ENCODE data around the gene APC.

APC gene

GRCh38 chr5:112895682-112896081 is 158.0 kb downstream of the APC start:
- Histone ChIP-seq H4K20me1 (peaks cover 8 to 91% (median 34%) of the 10 kb centered on the region in 11 experiments; a peak in 16 of 22 replicates), H3K27ac (no peak overlapping the region), H3K4me3 (no peak overlapping the region), H3K9ac (no peak overlapping the region), H3K36me3 (peaks cover 88 to 100% (median 96%) of the 10 kb centered on the region in 11 experiments), H3K27me3 (no peaks in the 10 kb centered on the region), H3K9me3 (replicated peaks in 1 of 11) (no peaks in the 10 kb centered on the region), H3K4me1 (no peaks in the 10 kb centered on the region), H3K4me2 (no peak overlapping the region)
- no peak for TF ChIP-seq Cebpa-rat (IDR thresholded peaks at IDR 0.05)
